ENCODE measurements around the gene RUNX2.

- no peak for TF ChIP-seq HDAC6 (IDR thresholded peaks at IDR 0.05; ENCODE audit: unreplicated experiment)
- no peak for TF ChIP-seq USF2 (IDR thresholded peaks at IDR 0.05; ENCODE audit: borderline replicate concordance, low read depth, low read length)
- TF ChIP-seq EP300 (IDR thresholded peaks at IDR 0.05; ENCODE audit: borderline replicate concordance in 1 of 2, control insufficient read depth in 1 of 2, low read depth in 2 of 2, low read length in 2 of 2): no peak
- TF ChIP-seq ETV6 (conservative IDR thresholded peaks at IDR 0.05 in 1 of 2, IDR thresholded peaks at IDR 0.05 in 1 of 2; ENCODE audit: borderline replicate concordance in 1 of 2, low read depth in 1 of 2): no peak
- no peak for TF ChIP-seq CREB1 (IDR thresholded peaks at IDR 0.05; ENCODE audit: low read depth)
- no peak for TF ChIP-seq MEF2B (IDR thresholded peaks at IDR 0.05; ENCODE audit: partially characterized antibody, poor library complexity, severe bottlenecking)
- TF ChIP-seq, protein P1, sequence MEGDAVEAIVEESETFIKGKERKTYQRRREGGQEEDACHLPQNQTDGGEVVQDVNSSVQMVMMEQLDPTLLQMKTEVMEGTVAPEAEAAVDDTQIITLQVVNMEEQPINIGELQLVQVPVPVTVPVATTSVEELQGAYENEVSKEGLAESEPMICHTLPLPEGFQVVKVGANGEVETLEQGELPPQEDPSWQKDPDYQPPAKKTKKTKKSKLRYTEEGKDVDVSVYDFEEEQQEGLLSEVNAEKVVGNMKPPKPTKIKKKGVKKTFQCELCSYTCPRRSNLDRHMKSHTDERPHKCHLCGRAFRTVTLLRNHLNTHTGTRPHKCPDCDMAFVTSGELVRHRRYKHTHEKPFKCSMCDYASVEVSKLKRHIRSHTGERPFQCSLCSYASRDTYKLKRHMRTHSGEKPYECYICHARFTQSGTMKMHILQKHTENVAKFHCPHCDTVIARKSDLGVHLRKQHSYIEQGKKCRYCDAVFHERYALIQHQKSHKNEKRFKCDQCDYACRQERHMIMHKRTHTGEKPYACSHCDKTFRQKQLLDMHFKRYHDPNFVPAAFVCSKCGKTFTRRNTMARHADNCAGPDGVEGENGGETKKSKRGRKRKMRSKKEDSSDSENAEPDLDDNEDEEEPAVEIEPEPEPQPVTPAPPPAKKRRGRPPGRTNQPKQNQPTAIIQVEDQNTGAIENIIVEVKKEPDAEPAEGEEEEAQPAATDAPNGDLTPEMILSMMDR (IDR thresholded peaks at IDR 0.05 in 2 of 3, conservative IDR thresholded peaks at IDR 0.05 in 1 of 3; ENCODE audit: control insufficient read depth in 2 of 3, extremely low read depth in 1 of 3, insufficient read depth in 1 of 3, low read depth in 3 of 3, low read length in 3 of 3): no peak
- no peak for TF ChIP-seq SIX5 (IDR thresholded peaks at IDR 0.05; ENCODE audit: low read depth, low read length, severe bottlenecking)
- no peak for TF ChIP-seq FOXM1 (IDR thresholded peaks at IDR 0.05; ENCODE audit: low read depth, low read length)
Observed at GRCh38 chr6:45507186-45507585, 179.1 kb downstream of the RUNX2 start.
